GM19099 (cell line): Measurements from ENCODE around the gene RNF224.
A peak's percentile ranks its signal among the peaks of the same experiment; 100 is the strongest.

ENCODE experiments used
- POLR2A ChIP-seq: IDR thresholded peaks from 3 replicates; pipeline ENCODE4 v1.6.1; 2011; ENCODE audit warnings: low read depth; ENCODE audit not compliant: insufficient read length; ENCODE audit errors: extremely low read depth

Gene RNF224

DNA sequence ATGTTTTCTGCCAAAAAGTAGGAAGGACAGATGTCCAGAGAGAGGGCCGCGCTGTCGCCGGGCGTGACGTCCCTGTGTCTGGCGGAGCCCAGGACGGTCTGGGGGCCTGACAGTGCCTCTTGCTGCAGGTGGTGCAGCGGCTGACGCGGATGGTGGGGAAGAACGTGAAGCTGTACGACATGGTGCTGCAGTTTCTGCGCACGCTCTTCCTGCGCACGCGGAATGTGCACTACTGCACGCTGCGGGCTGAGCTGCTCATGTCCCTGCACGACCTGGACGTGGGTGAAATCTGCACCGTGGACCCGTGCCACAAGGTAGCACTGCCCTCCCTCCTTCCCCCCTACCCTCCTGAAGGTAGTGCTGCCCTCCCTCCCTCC is 35.6 kb downstream of the RNF224 start:
- TF ChIP-seq POLR2A, result no peak

DNA sequence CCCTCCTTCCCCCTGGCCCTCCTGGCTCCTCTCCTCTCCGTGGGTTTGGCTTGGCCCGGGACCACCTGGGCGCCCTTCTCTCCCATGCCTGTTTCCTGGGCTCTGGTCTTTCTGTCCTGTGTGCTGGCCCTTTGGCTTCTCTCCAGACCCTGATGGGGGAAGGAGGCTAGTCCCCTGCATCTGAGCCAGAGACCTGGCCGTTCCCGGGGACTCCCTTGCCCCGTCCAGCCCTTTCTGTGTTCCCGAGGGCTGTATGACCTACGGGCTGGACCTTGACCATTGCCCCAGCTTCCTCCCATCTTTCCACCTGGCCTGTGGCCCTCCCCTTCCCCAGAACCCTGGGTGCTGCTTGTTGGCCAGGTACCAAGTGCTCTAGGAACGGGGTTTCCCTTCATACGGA is 36.2 kb downstream of the RNF224 start:
- no peak for TF ChIP-seq POLR2A

GRCh38 chr9:137264067-137264466 is 36.8 kb downstream of the RNF224 start:
- no peak for TF ChIP-seq POLR2A

- no peak for TF ChIP-seq POLR2A
These were observed 38.3 kb downstream of the RNF224 start for GRCh38 chr9:137265496-137266161.

- no peak for TF ChIP-seq POLR2A
These were observed 38.8 kb downstream of the RNF224 start for GRCh38 chr9:137266162-137266527.

- no peak for TF ChIP-seq POLR2A
These were observed 39.5 kb downstream of the RNF224 start for GRCh38 chr9:137266585-137267453.

DNA sequence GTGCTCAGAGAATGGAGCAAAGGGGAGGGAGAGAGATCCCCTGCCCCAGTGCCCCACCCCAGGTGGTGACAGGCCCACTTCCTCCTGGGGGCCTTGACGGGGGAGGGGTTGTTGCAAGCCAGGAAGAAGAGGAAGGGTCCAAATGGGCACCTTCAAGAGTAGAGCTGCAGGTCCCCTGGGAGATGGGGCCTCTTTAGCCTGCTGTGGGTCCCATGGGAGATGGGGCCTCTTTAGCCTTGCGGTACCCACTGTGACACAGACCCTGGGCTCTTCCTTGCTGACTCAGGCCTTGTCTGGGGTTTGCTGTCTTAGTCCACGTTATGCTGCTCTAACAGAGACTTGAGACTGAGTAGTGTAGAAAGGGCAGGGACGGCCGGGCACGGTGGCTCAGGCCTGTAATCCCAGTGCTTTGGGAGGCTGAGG is 40.6 kb downstream of the RNF224 start:
- no peak for TF ChIP-seq POLR2A

- no peak for TF ChIP-seq POLR2A
These were observed 41.4 kb downstream of the RNF224 start for GRCh38 chr9:137268538-137269201.

DNA sequence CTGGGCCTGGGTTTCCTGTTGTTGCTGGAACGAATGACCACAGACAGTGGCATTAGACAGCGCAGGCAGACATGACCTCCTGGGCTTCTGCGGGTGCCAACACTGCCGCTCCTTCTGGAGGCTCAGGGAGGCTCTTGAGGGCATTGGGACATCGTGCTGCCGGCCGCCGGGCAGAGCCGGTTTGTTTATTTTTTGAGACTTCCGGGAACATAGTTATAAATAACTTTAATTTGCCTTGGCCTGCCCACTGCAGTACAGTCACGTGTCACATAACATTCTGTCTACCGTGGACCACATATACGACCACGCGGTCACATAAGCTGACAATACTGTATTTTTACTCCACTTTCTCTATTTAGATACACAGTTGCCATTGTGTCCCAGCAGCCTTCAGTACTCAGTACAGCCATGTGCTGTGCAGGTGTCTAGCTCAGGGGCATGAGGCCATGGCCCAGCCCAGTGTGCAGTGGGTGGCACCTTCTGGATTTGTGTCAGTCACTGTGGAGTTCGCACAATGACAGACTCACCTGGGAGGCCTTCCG is 42.0 kb downstream of the RNF224 start:
- peak; percentile 42 for TF ChIP-seq POLR2A

DNA sequence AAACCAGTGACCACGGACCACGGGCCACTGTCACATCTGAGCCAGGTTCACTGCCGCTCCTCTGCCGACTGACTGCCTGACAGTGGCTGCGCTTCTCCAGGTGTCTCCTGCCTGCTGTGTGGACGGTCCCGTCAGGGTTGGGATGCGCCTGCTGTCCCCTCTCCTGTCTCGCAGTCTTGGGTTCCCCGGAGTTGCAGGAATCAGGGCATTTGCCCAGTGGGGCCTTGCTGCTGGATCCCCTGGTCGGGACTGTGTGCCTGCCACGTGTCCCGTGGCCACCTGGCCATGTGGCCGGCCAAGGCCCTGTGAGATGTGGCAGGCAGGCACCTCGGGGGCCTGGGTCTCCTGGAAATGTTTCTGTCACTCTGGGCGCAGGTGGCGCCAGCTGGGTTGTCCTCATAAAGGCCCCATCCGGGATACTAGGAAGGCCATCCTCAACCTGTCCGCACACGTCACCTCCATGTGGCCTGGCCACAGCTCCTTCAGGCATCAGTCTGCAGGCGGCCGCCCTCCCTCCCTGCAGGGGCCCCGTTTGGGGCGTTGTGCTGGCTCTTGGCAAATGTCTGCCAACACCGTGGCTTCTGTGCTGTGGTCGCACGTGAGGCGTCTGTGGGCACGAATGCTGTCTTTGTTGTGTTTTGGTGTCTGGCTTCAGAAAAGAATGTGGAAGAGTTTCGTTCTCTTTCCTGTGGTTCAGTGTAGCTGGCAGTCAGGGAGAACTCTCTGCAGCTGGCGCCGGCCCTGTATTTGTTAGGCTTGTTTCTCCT is 43.8 kb downstream of the RNF224 start:
- TF ChIP-seq POLR2A, result no peak

DNA sequence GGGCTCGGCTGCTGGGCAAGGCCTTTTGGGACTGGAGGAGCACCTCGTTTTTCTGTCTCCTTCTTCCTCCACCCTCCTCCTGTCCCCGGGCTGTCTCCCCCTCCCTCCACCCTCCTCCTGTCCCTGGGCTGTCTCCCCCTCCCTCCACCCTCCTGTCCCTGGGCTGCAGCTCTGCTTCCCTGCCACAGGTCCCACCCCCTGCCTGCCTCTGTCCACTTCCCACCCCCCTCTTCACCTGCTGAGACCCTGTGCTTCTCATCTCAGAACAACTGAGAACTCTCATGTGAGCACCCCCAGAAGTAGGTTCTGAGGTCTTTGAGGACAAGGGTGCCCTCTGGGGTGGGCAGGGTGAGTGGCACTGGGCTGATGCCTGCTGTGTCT is 44.4 kb downstream of the RNF224 start:
- TF ChIP-seq POLR2A, result no peak

DNA sequence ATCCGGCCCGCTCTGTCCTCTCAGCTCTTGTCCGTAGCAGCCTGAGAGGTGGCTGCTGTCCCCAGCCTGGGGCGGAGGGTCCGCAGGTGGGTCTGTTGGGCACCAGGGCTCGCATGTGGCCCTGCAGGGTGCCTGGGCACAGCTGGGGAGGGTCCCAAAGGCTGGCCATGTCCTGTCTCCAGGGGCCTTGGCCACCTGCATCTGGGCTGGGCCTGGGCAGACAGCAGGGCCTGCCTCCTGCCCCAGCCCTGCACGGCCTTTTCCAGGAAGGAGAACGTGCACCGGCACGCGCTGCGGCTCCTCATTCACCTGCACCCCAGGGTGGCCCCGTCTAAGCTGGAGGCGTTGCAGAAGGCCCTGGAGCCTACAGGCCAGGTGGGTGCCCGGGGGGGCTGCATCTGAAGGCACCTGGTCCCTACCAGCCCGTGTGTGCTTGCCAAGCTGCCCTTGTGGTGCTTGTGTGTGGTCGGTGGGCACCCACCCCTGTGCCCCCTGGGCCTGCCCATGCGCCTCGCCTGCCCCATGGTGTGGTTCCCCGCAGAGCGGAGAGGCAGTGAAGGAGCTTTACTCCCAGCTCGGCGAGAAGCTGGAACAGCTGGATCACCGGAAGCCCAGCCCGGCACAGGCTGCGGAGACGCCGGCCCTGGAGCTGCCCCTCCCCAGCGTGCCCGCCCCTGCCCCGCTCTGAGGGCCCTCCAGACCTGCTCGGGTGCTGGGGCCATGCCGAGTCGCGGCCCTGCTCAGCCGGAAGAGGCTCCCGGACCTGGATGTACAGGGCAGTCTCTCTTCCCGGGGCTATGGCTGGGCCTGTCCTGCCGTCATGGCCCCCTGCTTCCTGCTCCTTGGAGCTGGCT is 45.2 kb downstream of the RNF224 start:
- no peak for TF ChIP-seq POLR2A

- no peak for TF ChIP-seq POLR2A
These were observed 45.8 kb downstream of the RNF224 start for GRCh38 chr9:137273095-137273490.
